Measurements from ENCODE around the gene NFATC3. TPM values are rescaled to one million over a fixed set of nuclear protein-coding genes. Genes with fewer than 3 reads are reported as not detected.

Gene NFATC3
- total RNA-seq, 1 donor from 2014 or later: 42.0 TPM

DNA sequence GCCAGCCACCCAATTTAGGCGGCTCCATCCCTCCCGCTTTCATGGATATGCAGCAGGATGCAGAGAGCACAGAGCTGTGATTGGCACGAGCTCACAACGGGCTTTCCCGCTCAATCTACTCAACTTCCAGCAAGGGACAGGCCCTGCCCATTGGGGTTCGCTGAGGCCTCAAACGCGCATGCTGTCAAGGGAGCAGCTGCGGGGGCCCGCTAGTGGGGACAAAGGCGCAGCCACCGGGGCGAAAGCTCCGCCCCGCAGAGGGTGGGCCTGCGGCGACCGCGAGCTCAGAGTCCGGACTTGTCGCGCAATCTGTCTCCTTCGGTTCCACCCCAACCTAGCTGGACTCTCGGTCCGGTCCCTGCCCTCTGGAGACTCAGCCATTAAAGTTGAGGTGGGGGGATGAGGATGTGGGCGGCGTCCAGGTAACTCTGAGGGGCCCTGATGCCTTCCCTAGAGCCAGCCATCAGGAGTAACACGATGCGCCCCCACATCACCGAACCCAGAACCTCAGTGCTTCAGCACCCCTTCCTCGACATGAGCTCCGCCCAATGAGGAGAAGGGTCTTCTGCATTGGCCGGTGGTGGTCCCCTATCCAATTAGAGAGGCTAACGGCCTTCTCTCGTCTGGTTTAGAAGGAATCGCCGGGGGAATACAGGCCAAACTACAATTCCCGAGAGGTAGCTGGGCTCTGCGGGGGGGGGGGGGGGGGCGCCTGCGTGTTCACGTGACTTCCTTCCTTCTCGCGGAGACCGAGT lies 489 bp upstream of the NFATC3 start:
- H3K27ac Mint-ChIP-seq (ENCODE audit: unreplicated experiment): peak overlapping the region; percentile 94

DNA sequence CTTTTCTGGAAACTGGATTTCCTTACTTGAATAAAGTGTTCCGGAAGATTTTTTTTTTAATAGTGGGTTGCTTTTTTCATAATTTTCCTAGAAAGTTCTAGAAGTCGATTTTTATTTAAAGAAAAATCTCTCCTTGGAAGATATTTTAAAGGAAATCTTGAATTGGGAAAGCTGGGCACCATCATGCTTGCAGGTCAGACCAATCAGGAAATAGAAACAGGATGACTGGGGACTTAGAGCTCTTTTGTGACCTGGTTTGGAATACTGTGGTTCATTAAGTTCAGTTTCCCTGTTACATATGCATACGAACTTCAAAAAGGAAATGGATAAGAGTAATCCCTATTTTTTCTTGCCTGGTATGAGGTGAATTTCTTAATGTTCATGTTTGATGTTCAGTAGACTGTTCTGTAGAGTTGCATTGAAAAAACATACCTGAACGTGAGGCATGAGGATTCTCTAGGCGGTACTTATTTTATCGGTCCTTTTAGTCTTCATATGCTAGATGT lies 1.2 kb downstream of the NFATC3 start:
- H3K4me3 Mint-ChIP-seq (ENCODE audit: unreplicated experiment): peak overlapping the region; percentile 95
- no peaks in the 10 kb centered on the region for H3K27me3 Mint-ChIP-seq (ENCODE audit: unreplicated experiment)
- H3K9me3 Mint-ChIP-seq (ENCODE audit: unreplicated experiment): no peaks in the 10 kb centered on the region
- no peaks in the 10 kb centered on the region for H3K36me3 Mint-ChIP-seq (ENCODE audit: unreplicated experiment)
- DNase-seq (ENCODE audit: extremely low spot score, unreplicated experiment): no peak
- H3K4me1 Mint-ChIP-seq (ENCODE audit: unreplicated experiment): peaks cover 43% of the 10 kb centered on the region
- TF ChIP-seq, protein P1, sequence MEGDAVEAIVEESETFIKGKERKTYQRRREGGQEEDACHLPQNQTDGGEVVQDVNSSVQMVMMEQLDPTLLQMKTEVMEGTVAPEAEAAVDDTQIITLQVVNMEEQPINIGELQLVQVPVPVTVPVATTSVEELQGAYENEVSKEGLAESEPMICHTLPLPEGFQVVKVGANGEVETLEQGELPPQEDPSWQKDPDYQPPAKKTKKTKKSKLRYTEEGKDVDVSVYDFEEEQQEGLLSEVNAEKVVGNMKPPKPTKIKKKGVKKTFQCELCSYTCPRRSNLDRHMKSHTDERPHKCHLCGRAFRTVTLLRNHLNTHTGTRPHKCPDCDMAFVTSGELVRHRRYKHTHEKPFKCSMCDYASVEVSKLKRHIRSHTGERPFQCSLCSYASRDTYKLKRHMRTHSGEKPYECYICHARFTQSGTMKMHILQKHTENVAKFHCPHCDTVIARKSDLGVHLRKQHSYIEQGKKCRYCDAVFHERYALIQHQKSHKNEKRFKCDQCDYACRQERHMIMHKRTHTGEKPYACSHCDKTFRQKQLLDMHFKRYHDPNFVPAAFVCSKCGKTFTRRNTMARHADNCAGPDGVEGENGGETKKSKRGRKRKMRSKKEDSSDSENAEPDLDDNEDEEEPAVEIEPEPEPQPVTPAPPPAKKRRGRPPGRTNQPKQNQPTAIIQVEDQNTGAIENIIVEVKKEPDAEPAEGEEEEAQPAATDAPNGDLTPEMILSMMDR (IDR thresholded peaks at IDR 0.05): no peak
- H3K27ac Mint-ChIP-seq (ENCODE audit: unreplicated experiment): peak overlapping the region; percentile 64

More for the DNA sequence above, 489 bp upstream of the NFATC3 start:
- no peaks in the 10 kb centered on the region for H3K27me3 Mint-ChIP-seq (ENCODE audit: unreplicated experiment)
- peak; percentile 90 for DNase-seq (ENCODE audit: extremely low spot score, unreplicated experiment)
- no peaks in the 10 kb centered on the region for H3K36me3 Mint-ChIP-seq (ENCODE audit: unreplicated experiment)
- peak overlapping the region; percentile 75 for H3K4me3 Mint-ChIP-seq (ENCODE audit: unreplicated experiment)
- no peaks in the 10 kb centered on the region for H3K9me3 Mint-ChIP-seq (ENCODE audit: unreplicated experiment)
- TF ChIP-seq, protein P1 (IDR thresholded peaks at IDR 0.05): no peak
- peaks cover 31% of the 10 kb centered on the region for H3K4me1 Mint-ChIP-seq (ENCODE audit: unreplicated experiment)

DNA sequence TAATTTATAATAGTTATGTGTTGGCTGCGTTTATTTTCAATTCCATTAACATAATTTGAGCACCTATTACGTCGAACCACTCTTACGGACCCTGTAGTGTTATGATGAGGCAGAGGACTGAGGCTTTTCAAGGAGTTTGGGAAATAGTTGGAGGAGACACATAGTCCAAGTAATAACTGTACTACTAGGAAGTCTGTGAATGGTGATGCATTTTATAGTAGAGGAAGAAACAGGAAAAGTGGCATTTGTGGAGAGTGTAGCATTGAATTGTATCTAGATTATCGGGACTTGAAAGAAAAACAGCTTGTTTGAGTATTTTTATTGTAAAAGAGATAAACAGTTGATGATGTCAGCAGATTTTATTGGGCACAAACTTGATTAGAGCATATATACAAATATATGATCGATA lies 1.7 kb downstream of the NFATC3 start:
- peaks cover 48% of the 10 kb centered on the region for H3K4me1 Mint-ChIP-seq (ENCODE audit: unreplicated experiment)
- H3K27me3 Mint-ChIP-seq (ENCODE audit: unreplicated experiment): no peaks in the 10 kb centered on the region
- TF ChIP-seq, protein P1 (IDR thresholded peaks at IDR 0.05): no peak
- H3K36me3 Mint-ChIP-seq (ENCODE audit: unreplicated experiment): no peaks in the 10 kb centered on the region
- peak overlapping the region; percentile 95 for H3K4me3 Mint-ChIP-seq (ENCODE audit: unreplicated experiment)
- no peak for DNase-seq (ENCODE audit: extremely low spot score, unreplicated experiment)
- peak overlapping the region; percentile 64 for H3K27ac Mint-ChIP-seq (ENCODE audit: unreplicated experiment)
- H3K9me3 Mint-ChIP-seq (ENCODE audit: unreplicated experiment): no peaks in the 10 kb centered on the region

DNA sequence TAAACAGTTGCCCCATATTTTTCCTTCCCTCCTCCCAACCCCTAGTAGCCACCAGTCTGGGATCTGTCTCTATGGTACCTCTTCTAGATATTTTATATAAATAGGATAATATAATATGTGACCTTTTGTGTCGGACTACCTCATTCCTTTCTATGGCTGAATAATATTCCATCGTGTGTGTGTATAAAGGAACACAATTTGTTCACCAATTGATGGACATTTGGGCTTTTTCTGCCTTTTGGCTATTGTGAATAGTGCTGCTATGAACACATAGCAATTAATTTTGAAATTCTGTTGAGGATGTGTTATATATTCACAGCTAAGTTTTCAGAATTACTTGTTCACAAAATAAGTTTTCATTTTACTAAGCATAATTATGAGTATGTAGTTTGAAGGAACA lies 2.5 kb downstream of the NFATC3 start:
- Mint-ChIP-seq H3K4me1 (ENCODE audit: unreplicated experiment) (peaks cover 52% of the 10 kb centered on the region), H3K36me3 (ENCODE audit: unreplicated experiment) (no peaks in the 10 kb centered on the region), H3K27ac (ENCODE audit: unreplicated experiment) (no peak overlapping the region), H3K4me3 (ENCODE audit: unreplicated experiment) (peak overlapping the region; percentile 22), H3K9me3 (ENCODE audit: unreplicated experiment) (no peaks in the 10 kb centered on the region), H3K27me3 (ENCODE audit: unreplicated experiment) (no peaks in the 10 kb centered on the region)
- DNase-seq (ENCODE audit: extremely low spot score, unreplicated experiment): no peak
- TF ChIP-seq, protein P1 (IDR thresholded peaks at IDR 0.05): no peak

DNA sequence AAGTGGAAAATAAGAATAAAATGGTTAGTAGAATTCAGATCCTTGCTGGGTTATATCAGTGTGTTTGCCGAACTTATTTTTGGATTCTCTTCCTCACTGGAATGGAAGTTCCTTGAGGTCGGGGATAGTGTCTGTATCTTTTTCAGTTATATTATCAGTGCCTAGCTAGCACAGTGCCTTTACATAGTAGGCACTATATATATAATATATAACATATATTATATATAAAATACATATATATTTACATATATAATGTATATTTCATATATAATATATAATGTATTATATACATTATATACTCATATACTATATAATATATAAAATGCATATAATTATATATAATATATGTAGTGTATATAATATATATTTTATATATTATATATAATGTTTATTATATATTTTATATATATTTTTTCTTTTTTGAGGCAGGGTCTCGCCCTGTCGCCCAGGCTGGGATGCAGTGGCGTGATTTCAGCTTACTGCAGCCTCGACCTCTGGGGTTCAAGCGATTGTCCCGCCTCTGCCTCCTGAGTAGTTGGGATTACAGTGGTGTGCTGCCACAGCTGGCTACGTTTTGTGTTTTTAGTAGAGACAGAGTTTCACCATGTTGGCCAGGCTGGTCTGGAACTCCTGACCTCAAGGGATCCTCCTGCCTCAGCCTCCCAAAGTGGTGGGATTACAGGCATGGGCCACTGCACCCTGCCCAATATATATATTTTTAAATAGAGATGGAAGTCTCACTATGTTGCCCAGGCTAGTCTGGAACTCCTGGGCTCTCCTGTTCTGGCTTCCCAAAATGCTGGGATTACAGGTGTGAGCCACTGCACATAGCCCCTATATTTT lies 3.2 kb downstream of the NFATC3 start:
- no peaks in the 10 kb centered on the region for H3K36me3 Mint-ChIP-seq (ENCODE audit: unreplicated experiment)
- H3K27me3 Mint-ChIP-seq (ENCODE audit: unreplicated experiment): no peaks in the 10 kb centered on the region
- TF ChIP-seq, protein P1 (IDR thresholded peaks at IDR 0.05): no peak
- H3K27ac Mint-ChIP-seq (ENCODE audit: unreplicated experiment): no peak overlapping the region
- H3K4me1 Mint-ChIP-seq (ENCODE audit: unreplicated experiment): peaks cover 56% of the 10 kb centered on the region
- DNase-seq (ENCODE audit: extremely low spot score, unreplicated experiment): no peak
- H3K9me3 Mint-ChIP-seq (ENCODE audit: unreplicated experiment): no peaks in the 10 kb centered on the region
- no peak overlapping the region for H3K4me3 Mint-ChIP-seq (ENCODE audit: unreplicated experiment)

Data from osteocyte (in vitro differentiated cells).